Kidney (tissue), 14 donors: Measurements from ENCODE around the gene CDC37. TPM values are rescaled to one million over a fixed set of nuclear protein-coding genes. Genes with fewer than 3 reads are reported as not detected.

Experiments used
- DNase-seq, 5 donors: peaks; one replicate each; pipeline ENCODE4 v3.0.0-alpha.2; 2013 to 2020
- FAIRE-seq: peaks from 2 replicates; lab custom pipeline; 2012; peaks lifted over from hg19 to GRCh38; lab: Jason Lieb, UNC
- H3K27ac ChIP-seq, 2 donors: one replicate each; pipeline ENCODE4 v1.7.0; 2013; ENCODE audit warnings: low read depth in 2 of 2, low read length in 2 of 2, inconsistent platforms in 1 of 2
- H3K27me3 ChIP-seq: one replicate; pipeline ENCODE4 v1.7.1; 2013; ENCODE audit warnings: low read length, inconsistent platforms; ENCODE audit not compliant: control insufficient read depth, insufficient read depth
- H3K36me3 ChIP-seq, 3 donors: one replicate each; pipeline versions ENCODE4 v1.7.0 to v1.7.1; 2013; ENCODE audit warnings: low read length in 3 of 3, control low read depth in 1 of 3, inconsistent platforms in 1 of 3; ENCODE audit not compliant: insufficient read depth in 3 of 3, control insufficient read depth in 2 of 3
- H3K4me1 ChIP-seq, 3 donors: one replicate each; pipeline versions ENCODE4 v1.7.0 to v1.7.1; 2013; ENCODE audit warnings: low read length in 3 of 3, inconsistent platforms in 1 of 3, low read depth in 1 of 3; ENCODE audit not compliant: control insufficient read depth in 2 of 3, insufficient read depth in 2 of 3
- H3K4me3 ChIP-seq, 3 donors: one replicate each; pipeline versions ENCODE4 v1.7.0 to v1.8.1; 2013; ENCODE audit warnings: low read length in 3 of 3, control low read depth in 1 of 3, inconsistent platforms in 1 of 3
- H3K9ac ChIP-seq, 3 donors: one replicate each; pipeline versions ENCODE4 v1.7.0 to v1.7.1; 2013; ENCODE audit warnings: low read length in 3 of 3, control low read depth in 1 of 3, inconsistent platforms in 1 of 3
- H3K9me3 ChIP-seq, 3 donors: one replicate each; pipeline versions ENCODE4 v1.7.0 to v1.7.1; 2013; ENCODE audit warnings: low read length in 3 of 3, control low read depth in 1 of 3, inconsistent platforms in 1 of 3; ENCODE audit not compliant: control insufficient read depth in 2 of 3, insufficient read depth in 1 of 3
- intact Hi-C: fragments of 100-400 bp; cut with DNase I; formaldehyde crosslinking; loops from one replicate; pipeline ENCODE4 v1.11.1; 2022
- microRNA-seq: library from miRNA; unstranded; fragments of <30 nt; microRNA quantifications from one replicate; pipeline ENCODE4 v1.2.0, GENCODE V29; 2020
- polyA plus RNA-seq: library from polyadenylated mRNA; stranded (reverse); fragments of 350-450 nt; fragmentation: Illumina TruSeq; extraction: RNeasy Lipid Tissue Mini Kit (QIAGEN cat#74804); gene quantifications from one replicate; pipeline ENCODE4 v1.2.3, GENCODE V29; 2014; ENCODE audit warnings: low read depth, low replicate concordance; ENCODE audit not compliant: insufficient read depth
- total RNA-seq: library from RNA; stranded (reverse); fragmentation: NEBNext Ultra II Directional; extraction: Animal tissue kit (Norgen Biotek cat#: 25700); gene quantifications from one replicate; pipeline ENCODE4 v1.2.1, GENCODE V29; 2021
- TF ChIP-seq, protein P1 (sequence below): IDR thresholded peaks from 3 replicates; pipeline ENCODE4 v1.5.1; 2012; ENCODE audit warnings: mild to moderate bottlenecking, moderate library complexity, borderline replicate concordance; ENCODE audit not compliant: insufficient read depth; ENCODE audit errors: extremely low read depth
- donor health status: control.
- donor health status: control.
- donor health status: control.
- donor health status: control.
- donor health status: control.
- donor health status: DM: yes; HTN: yes; CAD: no.
- donor health status: Normal renal cell carcinoma (clear cell type).

CDC37 gene
- total and polyA plus RNA-seq, 2 donors from 2014 or later: 139 to 149 TPM

DNA sequence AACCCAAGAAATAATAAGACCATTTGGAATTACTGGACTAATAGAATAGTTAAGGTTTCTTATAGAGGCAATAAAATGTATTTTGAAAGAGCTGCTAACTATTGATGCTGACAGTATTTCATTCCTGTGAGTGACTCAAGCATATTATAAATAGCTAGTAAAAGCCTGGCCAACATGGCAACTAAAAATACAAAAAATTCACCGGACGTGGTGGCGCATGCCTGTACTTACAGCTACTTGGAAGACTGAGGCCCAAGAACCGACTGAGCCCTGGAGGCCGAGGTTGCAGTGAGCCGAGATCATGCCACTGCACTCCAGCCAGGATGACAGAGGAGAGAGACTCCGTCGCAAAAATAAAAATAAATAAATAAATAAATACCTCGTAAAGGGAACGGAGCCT, 58.6 kb downstream of the CDC37 start:
- Histone ChIP-seq H3K27me3 (no peaks in the 10 kb centered on the region), H3K27ac (no peak overlapping the region), H3K9me3 (no peaks in the 10 kb centered on the region), H3K4me1 (no peaks in the 10 kb centered on the region), H3K4me3 (no peak overlapping the region), H3K36me3 (no peaks in the 10 kb centered on the region), H3K9ac (no peak overlapping the region)
- FAIRE-seq (no peak), DNase-seq (no peak)
- intact Hi-C loops: no loop called here
- TF ChIP-seq, protein P1, sequence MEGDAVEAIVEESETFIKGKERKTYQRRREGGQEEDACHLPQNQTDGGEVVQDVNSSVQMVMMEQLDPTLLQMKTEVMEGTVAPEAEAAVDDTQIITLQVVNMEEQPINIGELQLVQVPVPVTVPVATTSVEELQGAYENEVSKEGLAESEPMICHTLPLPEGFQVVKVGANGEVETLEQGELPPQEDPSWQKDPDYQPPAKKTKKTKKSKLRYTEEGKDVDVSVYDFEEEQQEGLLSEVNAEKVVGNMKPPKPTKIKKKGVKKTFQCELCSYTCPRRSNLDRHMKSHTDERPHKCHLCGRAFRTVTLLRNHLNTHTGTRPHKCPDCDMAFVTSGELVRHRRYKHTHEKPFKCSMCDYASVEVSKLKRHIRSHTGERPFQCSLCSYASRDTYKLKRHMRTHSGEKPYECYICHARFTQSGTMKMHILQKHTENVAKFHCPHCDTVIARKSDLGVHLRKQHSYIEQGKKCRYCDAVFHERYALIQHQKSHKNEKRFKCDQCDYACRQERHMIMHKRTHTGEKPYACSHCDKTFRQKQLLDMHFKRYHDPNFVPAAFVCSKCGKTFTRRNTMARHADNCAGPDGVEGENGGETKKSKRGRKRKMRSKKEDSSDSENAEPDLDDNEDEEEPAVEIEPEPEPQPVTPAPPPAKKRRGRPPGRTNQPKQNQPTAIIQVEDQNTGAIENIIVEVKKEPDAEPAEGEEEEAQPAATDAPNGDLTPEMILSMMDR: no peak

DNA sequence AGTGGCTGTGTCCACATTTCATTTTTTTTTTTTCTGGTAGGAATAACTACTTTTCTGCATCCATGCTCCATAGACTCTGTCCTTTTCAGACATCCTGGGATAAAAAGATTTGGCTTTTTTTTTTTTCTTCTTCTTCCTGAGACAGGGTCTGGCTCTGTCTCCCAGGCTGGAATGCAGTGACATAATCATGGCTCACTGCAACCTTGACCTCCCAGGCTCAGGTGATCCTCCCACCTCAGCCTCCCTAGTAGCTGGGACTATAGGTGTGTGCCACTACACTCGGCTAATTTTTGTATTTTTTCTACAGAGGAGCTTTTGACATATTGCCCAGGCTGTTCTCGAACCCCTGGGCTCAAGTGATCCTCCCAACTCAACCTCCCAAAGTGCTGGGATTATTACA, 59.8 kb downstream of the CDC37 start:
- Histone ChIP-seq H3K9me3 (no peaks in the 10 kb centered on the region), H3K4me3 (no peak overlapping the region), H3K27ac (no peak overlapping the region), H3K36me3 (no peaks in the 10 kb centered on the region), H3K27me3 (no peaks in the 10 kb centered on the region), H3K9ac (no peak overlapping the region), H3K4me1 (no peaks in the 10 kb centered on the region)
- no peak for DNase-seq
- TF ChIP-seq, protein P1: no peak
- intact Hi-C loops: no loop called here
- no peak for FAIRE-seq

Small RNA genes lying within 50 kb of the gene (microRNA-seq; reads per million reads assigned to microRNA genes)
- not detected for gene MIR1181

Other genes with a start within 250 kb of the CDC37 start
- 64.6 TPM for gene DNMT1, start 208.6 kb downstream of the CDC37 start, total RNA-seq
- 15.3 TPM for gene DNMT1, start 208.6 kb downstream of the CDC37 start, polyA plus RNA-seq
- 6.3 TPM for gene S1PR2, start 172.2 kb downstream of the CDC37 start, total RNA-seq
- gene S1PR2, start 172.2 kb downstream of the CDC37 start, polyA plus RNA-seq: 1.5 TPM
- gene MRPL4, start 151.3 kb downstream of the CDC37 start, total RNA-seq: 44.8 TPM
- gene MRPL4, start 151.3 kb downstream of the CDC37 start, polyA plus RNA-seq: 102 TPM
- 50.3 TPM for gene ICAM1, start 132.4 kb downstream of the CDC37 start, total RNA-seq
- 16.3 TPM for gene ICAM1, start 132.4 kb downstream of the CDC37 start, polyA plus RNA-seq
- gene ICAM4, start 116.6 kb downstream of the CDC37 start, total RNA-seq: 0.85 TPM
- 1.1 TPM for gene ICAM4, start 116.6 kb downstream of the CDC37 start, polyA plus RNA-seq
- 2.9 TPM for gene ICAM5, start 113.6 kb downstream of the CDC37 start, total RNA-seq
- gene ICAM5, start 113.6 kb downstream of the CDC37 start, polyA plus RNA-seq: 0.34 TPM
- 4.6 TPM for gene ZGLP1, start 93.7 kb downstream of the CDC37 start, total RNA-seq
- gene ZGLP1, start 93.7 kb downstream of the CDC37 start, polyA plus RNA-seq: 5.5 TPM
- 20.1 TPM for gene FDX2, start 87.5 kb downstream of the CDC37 start, total RNA-seq
- 88.4 TPM for gene FDX2, start 87.5 kb downstream of the CDC37 start, polyA plus RNA-seq
- 38.4 TPM for gene RAVER1, start 70.0 kb downstream of the CDC37 start, total RNA-seq
- gene RAVER1, start 70.0 kb downstream of the CDC37 start, polyA plus RNA-seq: 9.1 TPM
- gene ICAM3, start 63.9 kb downstream of the CDC37 start, total RNA-seq: 17.4 TPM
- 21.8 TPM for gene ICAM3, start 63.9 kb downstream of the CDC37 start, polyA plus RNA-seq
- gene TYK2, start 23.0 kb downstream of the CDC37 start, total RNA-seq: 127 TPM
- 131 TPM for gene TYK2, start 23.0 kb downstream of the CDC37 start, polyA plus RNA-seq
- gene PDE4A, start 17.0 kb upstream of the CDC37 start, total RNA-seq: 17.5 TPM
- 4.5 TPM for gene PDE4A, start 17.0 kb upstream of the CDC37 start, polyA plus RNA-seq
- 60.8 TPM for gene KEAP1, start 99.8 kb upstream of the CDC37 start, total RNA-seq
- gene KEAP1, start 99.8 kb upstream of the CDC37 start, polyA plus RNA-seq: 79.4 TPM
- 0.69 TPM for gene S1PR5, start 113.9 kb upstream of the CDC37 start, total RNA-seq
- 0.84 TPM for gene S1PR5, start 113.9 kb upstream of the CDC37 start, polyA plus RNA-seq
- 32.7 TPM for gene ATG4D, start 140.4 kb upstream of the CDC37 start, total RNA-seq
- gene ATG4D, start 140.4 kb upstream of the CDC37 start, polyA plus RNA-seq: 91.7 TPM
- gene KRI1, start 162.5 kb upstream of the CDC37 start, total RNA-seq: 29.4 TPM
- 13.9 TPM for gene KRI1, start 162.5 kb upstream of the CDC37 start, polyA plus RNA-seq
- 8.8 TPM for gene CDKN2D, start 165.4 kb upstream of the CDC37 start, total RNA-seq
- gene CDKN2D, start 165.4 kb upstream of the CDC37 start, polyA plus RNA-seq: 14.7 TPM
- 74.1 TPM for gene AP1M2, start 183.8 kb upstream of the CDC37 start, total RNA-seq
- gene AP1M2, start 183.8 kb upstream of the CDC37 start, polyA plus RNA-seq: 232 TPM
- gene SLC44A2, start 222.0 kb upstream of the CDC37 start, total RNA-seq: 345 TPM
- 150 TPM for gene SLC44A2, start 222.0 kb upstream of the CDC37 start, polyA plus RNA-seq